Measurements from ENCODE around the gene CNOT2. TPM values are rescaled to one million over a fixed set of nuclear protein-coding genes. Genes with fewer than 3 reads are reported as not detected.
"Not testable (repeated sequence)": the region's sequence is repeated elsewhere in the genome, so short reads cannot be mapped to it uniquely, and the experiment has no call there.

The CNOT2 gene
- total RNA-seq, 1 experiment from 2014 or later: 162 TPM

DNA sequence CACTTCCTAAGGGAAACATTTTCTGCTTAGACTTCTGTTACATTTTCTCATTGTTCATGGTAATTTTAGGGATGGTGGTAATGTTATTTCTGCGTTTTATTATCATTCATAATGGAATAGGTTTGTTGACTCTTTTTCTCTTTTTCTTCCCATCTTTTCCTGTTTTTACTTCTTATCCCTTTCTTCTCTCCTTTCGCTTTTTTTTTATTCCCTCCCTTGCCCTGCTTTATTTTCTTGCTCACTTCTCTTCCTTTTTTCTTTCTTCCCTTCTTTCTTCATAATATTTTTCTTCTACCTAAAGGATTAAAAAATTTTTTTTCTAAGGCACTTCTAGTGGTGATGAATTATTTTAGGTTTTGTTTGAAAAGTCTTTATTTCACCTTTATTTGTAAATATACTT, 45.6 kb downstream of the CNOT2 start:
- DNase-seq (ENCODE audit: low spot score): no peak
- in situ Hi-C loops (cut with HindIII; ENCODE audit: low sequenced_read_pairs): no loop called here

DNA sequence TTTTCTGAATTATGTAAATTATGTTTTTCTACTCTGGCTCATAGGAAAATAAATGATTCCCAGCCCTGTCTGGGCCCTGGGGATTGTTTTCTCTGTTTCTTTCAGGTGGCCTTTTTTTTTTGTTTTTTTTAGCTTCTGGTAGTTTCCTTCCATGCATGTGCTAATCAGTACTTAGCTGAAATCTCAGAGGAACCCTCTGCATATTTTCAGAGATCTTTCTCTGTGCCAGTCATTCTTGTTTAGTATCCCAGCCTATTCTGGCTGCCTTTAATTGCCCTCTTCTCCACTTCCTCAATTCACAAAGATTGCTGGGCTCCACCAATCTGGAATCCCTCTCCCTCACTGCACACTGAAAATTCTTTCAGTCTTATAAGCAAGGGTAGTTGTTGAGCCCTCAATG, 46.9 kb downstream of the CNOT2 start:
- in situ Hi-C loops (cut with HindIII; ENCODE audit: low sequenced_read_pairs): no loop called here
- DNase-seq (ENCODE audit: low spot score): no peak

GRCh38 chr12:70292017-70292776, 49.0 kb downstream of the CNOT2 start:
- in situ Hi-C loops (cut with HindIII; ENCODE audit: low sequenced_read_pairs): no loop called here
- no peak for DNase-seq (ENCODE audit: low spot score)

GRCh38 chr12:70304684-70305555, 61.7 kb downstream of the CNOT2 start:
- DNase-seq (ENCODE audit: low spot score); in situ Hi-C loops (cut with HindIII; ENCODE audit: low sequenced_read_pairs): not testable (repeated sequence)

DNA sequence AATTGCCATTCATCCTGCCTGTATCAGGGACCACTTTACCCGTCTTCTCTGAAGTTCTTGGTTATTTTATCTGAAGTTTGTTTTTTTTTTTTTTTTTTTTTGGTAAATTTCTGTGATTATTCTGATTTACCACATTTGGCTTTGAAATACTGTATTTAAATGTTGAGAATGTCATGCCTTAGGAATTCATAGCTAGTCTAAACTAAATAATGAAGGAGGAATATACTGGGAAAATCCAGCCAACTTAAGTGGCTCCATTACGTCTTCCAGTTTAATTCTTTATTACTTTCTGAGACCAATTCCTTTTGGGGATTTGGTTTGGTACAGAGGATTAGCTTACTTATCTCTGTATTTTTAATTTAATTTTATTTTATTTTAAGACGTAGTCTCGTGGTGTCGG, 62.6 kb downstream of the CNOT2 start:
- in situ Hi-C loops (cut with HindIII; ENCODE audit: low sequenced_read_pairs): no loop called here
- no peak for DNase-seq (ENCODE audit: low spot score)

- no peak for DNase-seq (ENCODE audit: low spot score)
- in situ Hi-C loops (cut with HindIII; ENCODE audit: low sequenced_read_pairs): no loop called here
Observed at GRCh38 chr12:70306676-70307075, 63.4 kb downstream of the CNOT2 start.

DNA sequence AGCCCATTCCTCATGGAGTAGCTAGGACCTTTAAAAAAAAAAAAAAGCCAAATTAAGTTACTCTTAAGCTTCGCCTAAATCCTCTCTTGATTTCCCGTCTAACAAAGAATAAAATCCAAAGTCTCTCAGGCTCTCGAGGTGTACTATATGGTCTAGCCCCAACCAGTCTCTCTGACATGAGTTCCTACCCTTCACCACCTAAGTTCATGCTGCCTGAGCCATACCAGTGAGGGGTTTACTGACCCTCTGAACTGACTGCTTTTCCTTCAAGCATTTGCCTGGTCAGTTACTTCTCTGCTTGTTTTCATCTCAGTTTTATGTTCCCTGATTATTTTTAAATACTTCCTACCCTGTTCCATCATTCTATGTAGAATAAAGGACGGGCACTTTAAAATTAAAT, 64.6 kb downstream of the CNOT2 start:
- in situ Hi-C loops (cut with HindIII; ENCODE audit: low sequenced_read_pairs): no loop called here
- DNase-seq (ENCODE audit: low spot score): no peak

GRCh38 chr12:70309348-70309747, 66.1 kb downstream of the CNOT2 start:
- in situ Hi-C loops (cut with HindIII; ENCODE audit: low sequenced_read_pairs): no loop called here

GRCh38 chr12:70314145-70314544, 70.9 kb downstream of the CNOT2 start:
- DNase-seq (ENCODE audit: low spot score): no peak
- in situ Hi-C loops (cut with HindIII; ENCODE audit: low sequenced_read_pairs): no loop called here

More at GRCh38 chr12:70309348-70309747, 66.1 kb downstream of the CNOT2 start:
- DNase-seq (ENCODE audit: low spot score): no peak

GRCh38 chr12:70317781-70318180, 74.5 kb downstream of the CNOT2 start:
- DNase-seq (ENCODE audit: low spot score): no peak
- in situ Hi-C loops (cut with HindIII; ENCODE audit: low sequenced_read_pairs): no loop called here

DNA sequence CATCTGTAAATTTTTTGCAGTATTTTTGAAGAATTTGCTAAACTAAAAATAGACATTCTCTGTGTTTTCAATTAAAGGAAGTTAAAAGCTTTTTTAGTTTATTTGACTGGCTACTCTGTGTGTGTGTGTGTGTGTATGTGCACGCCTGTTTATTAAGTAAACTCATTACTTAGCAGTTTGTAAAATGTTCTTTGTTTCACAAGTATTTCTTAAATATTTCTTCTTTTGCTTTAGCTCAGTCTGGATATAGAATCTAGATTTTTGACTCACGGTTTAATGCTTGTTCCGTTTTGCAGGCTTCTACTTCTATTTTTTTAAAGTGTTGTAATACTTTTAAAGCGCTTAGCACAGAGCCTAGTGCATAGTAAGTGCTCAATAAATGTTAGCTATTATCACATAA, 76.4 kb downstream of the CNOT2 start:
- in situ Hi-C loops (cut with HindIII; ENCODE audit: low sequenced_read_pairs): no loop called here
- DNase-seq (ENCODE audit: low spot score): no peak

GRCh38 chr12:70321191-70321590, 78.0 kb downstream of the CNOT2 start:
- no peak for DNase-seq (ENCODE audit: low spot score)
- in situ Hi-C loops (cut with HindIII; ENCODE audit: low sequenced_read_pairs): no loop called here

GRCh38 chr12:70327541-70327940, 84.3 kb downstream of the CNOT2 start:
- in situ Hi-C loops (cut with HindIII; ENCODE audit: low sequenced_read_pairs): no loop called here
- DNase-seq (ENCODE audit: low spot score): no peak

DNA sequence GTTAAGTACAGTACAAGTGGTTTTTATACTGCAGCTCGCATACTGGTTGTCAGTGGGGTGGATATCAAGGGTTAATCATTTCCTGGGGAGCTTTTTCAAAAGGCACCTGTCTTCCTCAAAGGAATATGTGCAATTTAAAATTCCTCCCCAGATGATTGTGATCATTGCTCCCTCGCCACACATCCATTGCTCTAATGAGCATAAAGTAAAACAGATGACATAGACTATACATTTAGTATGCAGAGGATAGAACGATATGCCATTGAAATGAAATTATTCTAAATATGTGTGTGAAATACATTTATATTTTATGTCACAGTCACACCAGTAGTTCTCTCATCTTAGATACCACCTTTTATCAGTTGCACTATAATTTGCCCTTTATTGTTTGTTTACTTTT, 86.5 kb downstream of the CNOT2 start:
- in situ Hi-C loops (cut with HindIII; ENCODE audit: low sequenced_read_pairs): no loop called here
- no peak for DNase-seq (ENCODE audit: low spot score)

DNA sequence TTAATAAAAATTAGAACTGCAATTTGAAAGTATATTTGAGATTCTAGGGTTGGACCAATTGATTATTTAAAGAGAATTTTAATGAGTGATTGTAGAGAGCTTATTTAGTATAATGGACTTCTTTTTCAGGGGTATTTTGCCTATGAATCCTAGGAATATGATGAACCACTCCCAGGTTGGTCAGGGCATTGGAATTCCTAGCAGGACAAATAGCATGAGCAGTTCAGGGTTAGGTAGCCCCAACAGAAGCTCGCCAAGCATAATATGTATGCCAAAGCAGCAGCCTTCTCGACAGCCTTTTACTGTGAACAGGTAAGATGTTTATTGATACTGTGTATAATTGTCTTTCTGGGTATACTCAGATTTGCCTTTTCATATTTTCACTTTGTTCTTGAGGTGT, 86.9 kb downstream of the CNOT2 start:
- in situ Hi-C loops (cut with HindIII; ENCODE audit: low sequenced_read_pairs): no loop called here
- DNase-seq (ENCODE audit: low spot score): no peak

GRCh38 chr12:70332236-70332635, 89.0 kb downstream of the CNOT2 start:
- in situ Hi-C loops (cut with HindIII; ENCODE audit: low sequenced_read_pairs): no loop called here
- DNase-seq (ENCODE audit: low spot score): no peak

- DNase-seq (ENCODE audit: low spot score): no peak
- in situ Hi-C loops (cut with HindIII; ENCODE audit: low sequenced_read_pairs): no loop called here
Observed at GRCh38 chr12:70334742-70335141, 91.5 kb downstream of the CNOT2 start.

- in situ Hi-C loops (cut with HindIII; ENCODE audit: low sequenced_read_pairs): no loop called here
- no peak for DNase-seq (ENCODE audit: low spot score)
Observed at GRCh38 chr12:70338531-70338930, 95.3 kb downstream of the CNOT2 start.

- in situ Hi-C loops (cut with HindIII; ENCODE audit: low sequenced_read_pairs): no loop called here
- no peak for DNase-seq (ENCODE audit: low spot score)
Observed at GRCh38 chr12:70351076-70351475, 107.8 kb downstream of the CNOT2 start.

All from G401 (cell line).